Coronary artery (tissue), 2 donors: ENCODE data around the gene ZNF600.
"Not testable (repeated sequence)": the region's sequence is repeated elsewhere in the genome, so short reads cannot be mapped to it uniquely, and the experiment has no call there.

Experiments used
- DNase-seq: peaks from one replicate; pipeline ENCODE4 v3.0.0-alpha.2; 2017; ENCODE audit warnings: low spot score
- H3K27ac ChIP-seq, 2 donors: fragments of 200-600 bp; sonication (generic); one replicate each; pipeline ENCODE4 v1.5.1; 2016 to 2019
- H3K4me3 ChIP-seq: fragments of 200-600 bp; sonication (generic); 2 replicates; pipeline ENCODE4 v1.5.1; 2016; ENCODE audit warnings: mild to moderate bottlenecking, moderate library complexity
- TF ChIP-seq, protein P1 (sequence below): fragments of 200-600 bp; sonication (generic); IDR thresholded peaks from one replicate; pipeline ENCODE4 v1.5.1; 2019; ENCODE audit warnings: antibody characterized with exemption

The ZNF600 gene

GRCh38 chr19:52748336-52748950 lies 38.1 kb downstream of the ZNF600 start:
- no peak for DNase-seq
- TF ChIP-seq, protein P1, sequence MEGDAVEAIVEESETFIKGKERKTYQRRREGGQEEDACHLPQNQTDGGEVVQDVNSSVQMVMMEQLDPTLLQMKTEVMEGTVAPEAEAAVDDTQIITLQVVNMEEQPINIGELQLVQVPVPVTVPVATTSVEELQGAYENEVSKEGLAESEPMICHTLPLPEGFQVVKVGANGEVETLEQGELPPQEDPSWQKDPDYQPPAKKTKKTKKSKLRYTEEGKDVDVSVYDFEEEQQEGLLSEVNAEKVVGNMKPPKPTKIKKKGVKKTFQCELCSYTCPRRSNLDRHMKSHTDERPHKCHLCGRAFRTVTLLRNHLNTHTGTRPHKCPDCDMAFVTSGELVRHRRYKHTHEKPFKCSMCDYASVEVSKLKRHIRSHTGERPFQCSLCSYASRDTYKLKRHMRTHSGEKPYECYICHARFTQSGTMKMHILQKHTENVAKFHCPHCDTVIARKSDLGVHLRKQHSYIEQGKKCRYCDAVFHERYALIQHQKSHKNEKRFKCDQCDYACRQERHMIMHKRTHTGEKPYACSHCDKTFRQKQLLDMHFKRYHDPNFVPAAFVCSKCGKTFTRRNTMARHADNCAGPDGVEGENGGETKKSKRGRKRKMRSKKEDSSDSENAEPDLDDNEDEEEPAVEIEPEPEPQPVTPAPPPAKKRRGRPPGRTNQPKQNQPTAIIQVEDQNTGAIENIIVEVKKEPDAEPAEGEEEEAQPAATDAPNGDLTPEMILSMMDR: peak; percentile 31
- H3K4me3 ChIP-seq: no peak overlapping the region
- no peak overlapping the region for H3K27ac ChIP-seq

- DNase-seq, H3K4me3 ChIP-seq, H3K27ac ChIP-seq: not testable (repeated sequence)
Measured at GRCh38 chr19:52745919-52746318, 40.7 kb downstream of the ZNF600 start.

DNA sequence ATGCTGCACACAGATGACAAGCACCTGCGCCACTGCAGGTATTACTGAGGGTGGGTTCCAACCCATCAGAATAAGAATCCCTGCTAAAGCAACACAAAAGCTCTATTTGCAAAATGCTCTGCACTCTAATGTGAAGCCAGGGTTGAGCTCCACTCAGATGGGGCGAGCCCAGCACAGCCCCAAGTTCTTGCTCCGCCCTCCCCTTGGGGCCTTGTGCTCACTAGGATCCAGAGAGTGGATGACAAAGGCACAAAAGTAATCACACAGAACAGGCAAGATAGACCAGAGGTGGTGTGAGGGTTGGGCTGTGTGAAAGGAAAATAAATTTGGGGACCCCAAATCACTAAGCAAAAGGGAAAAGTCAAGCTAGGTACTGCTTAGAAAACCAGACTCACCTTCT lies 43.5 kb downstream of the ZNF600 start:
- Histone ChIP-seq H3K27ac (no peak overlapping the region), H3K4me3 (no peak overlapping the region)
- DNase-seq: no peak
- TF ChIP-seq, protein P1: no peak

DNA sequence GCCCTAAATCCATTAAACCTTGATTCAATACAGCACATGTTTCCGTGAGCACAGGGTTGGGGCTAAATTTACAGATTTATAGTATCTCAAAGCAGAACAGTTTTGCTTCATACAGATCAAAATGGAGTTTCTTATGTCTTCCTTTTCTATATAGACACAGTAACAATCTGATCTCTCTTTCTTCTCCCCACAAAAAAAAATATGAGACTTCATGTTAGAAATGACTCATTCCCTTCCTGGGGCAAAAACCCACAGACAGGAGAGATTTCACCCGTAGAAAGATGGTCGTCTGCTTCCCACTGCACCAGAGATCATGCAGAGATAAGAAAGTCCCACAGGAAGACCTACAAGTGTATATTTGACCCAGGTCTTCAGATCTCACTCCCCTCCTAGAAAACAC lies 44.1 kb downstream of the ZNF600 start:
- TF ChIP-seq, protein P1: no peak
- H3K4me3 ChIP-seq: no peak overlapping the region
- no peak overlapping the region for H3K27ac ChIP-seq
- DNase-seq: no peak

GRCh38 chr19:52741951-52742485 lies 44.6 kb downstream of the ZNF600 start:
- no peak for DNase-seq
- TF ChIP-seq, protein P1: no peak

GRCh38 chr19:52741371-52741770 lies 45.2 kb downstream of the ZNF600 start:
- DNase-seq, H3K27ac ChIP-seq, H3K4me3 ChIP-seq: not testable (repeated sequence)

More at GRCh38 chr19:52741951-52742485, 44.6 kb downstream of the ZNF600 start:
- Histone ChIP-seq H3K27ac (no peak overlapping the region), H3K4me3 (no peak overlapping the region)

GRCh38 chr19:52739576-52739975 lies 47.0 kb downstream of the ZNF600 start:
- no peak for DNase-seq
- no peak overlapping the region for H3K4me3 ChIP-seq
- TF ChIP-seq, protein P1: no peak
- H3K27ac ChIP-seq: no peak overlapping the region

GRCh38 chr19:52735734-52736133 lies 50.9 kb downstream of the ZNF600 start:
- Histone ChIP-seq H3K4me3 (peak overlapping the region; percentile 87), H3K27ac (peak overlapping the region; percentile 73 to 82)
- peak; percentile 77 for DNase-seq
- TF ChIP-seq, protein P1: no peak
